Keratinocyte (primary cell): ENCODE measurements around the gene POLA1. TPM values are rescaled to one million over a fixed set of nuclear protein-coding genes. Genes with fewer than 3 reads are reported as not detected.

Experiments
- DNase-seq: peaks from one replicate; pipeline ENCODE4 v3.0.0-alpha.2; 2011; ENCODE audit warnings: low read depth, missing footprints, low spot score
- FAIRE-seq: peaks from 2 replicates; lab custom pipeline; 2011; peaks lifted over from hg19 to GRCh38; lab: Jason Lieb, UNC
- H2AFZ ChIP-seq: 2 replicates; pipeline ENCODE4 v1.6.0; 2012; ENCODE audit warnings: low read length, control low read depth, inconsistent platforms; ENCODE audit not compliant: control insufficient read depth
- H3K27ac ChIP-seq: 2 replicates; pipeline ENCODE4 v1.5.1; 2011; ENCODE audit warnings: low read length; ENCODE audit not compliant: control insufficient read depth, insufficient read depth
- H3K27me3 ChIP-seq: 3 replicates; pipeline ENCODE4 v1.6.0; 2011; ENCODE audit warnings: low read length; ENCODE audit not compliant: control insufficient read depth, insufficient read depth; ENCODE audit errors: extremely low read depth
- H3K36me3 ChIP-seq, 2 experiments: 2 replicates in 1 of 2; 3 replicates in 1 of 2; pipeline ENCODE4 v1.5.1; 2011; ENCODE audit warnings: low read length in 2 of 2, mild to moderate bottlenecking in 1 of 2; ENCODE audit not compliant: control insufficient read depth in 2 of 2, insufficient read depth in 2 of 2; ENCODE audit errors: extremely low read depth in 1 of 2
- H3K4me1 ChIP-seq: 3 replicates; pipeline ENCODE4 v1.5.1; 2011; ENCODE audit warnings: low read length; ENCODE audit not compliant: control insufficient read depth, insufficient read depth; ENCODE audit errors: extremely low read depth
- H3K4me2 ChIP-seq: 3 replicates; pipeline ENCODE4 v1.6.0; 2011; ENCODE audit warnings: low read depth, low read length; ENCODE audit not compliant: control insufficient read depth, insufficient read depth; ENCODE audit errors: extremely low read depth
- H3K4me3 ChIP-seq, 3 experiments: fragments of 200-600 bp in 1 of 3; sonication (generic) in 1 of 3; 2 replicates in 2 of 3; 3 replicates in 1 of 3; pipeline ENCODE4 v1.5.1; 2011 to 2016; ENCODE audit warnings: low read length in 3 of 3, mild to moderate bottlenecking in 3 of 3, control low read depth in 2 of 3, inconsistent platforms in 1 of 3, low read depth in 1 of 3, mixed read lengths in 1 of 3, mixed run types in 1 of 3, moderate library complexity in 1 of 3; ENCODE audit not compliant: control insufficient read depth in 2 of 3, insufficient read depth in 2 of 3; ENCODE audit errors: extremely low read depth in 1 of 3
- H3K79me2 ChIP-seq: 2 replicates; pipeline ENCODE4 v1.6.0; 2012; ENCODE audit warnings: low read length; ENCODE audit not compliant: control insufficient read depth, insufficient read depth
- H3K9ac ChIP-seq: 3 replicates; pipeline ENCODE4 v1.6.0; 2011; ENCODE audit warnings: low read length; ENCODE audit not compliant: control insufficient read depth, insufficient read depth; ENCODE audit errors: extremely low read depth
- H3K9me1 ChIP-seq: 3 replicates; pipeline ENCODE4 v1.6.0; 2011; ENCODE audit warnings: low read length; ENCODE audit not compliant: control insufficient read depth, insufficient read depth; ENCODE audit errors: extremely low read depth
- H3K9me3 ChIP-seq: 2 replicates; pipeline ENCODE4 v1.5.1; 2012; ENCODE audit warnings: low read depth, low read length; ENCODE audit not compliant: control insufficient read depth
- H4K20me1 ChIP-seq: 3 replicates; pipeline ENCODE4 v1.6.0; 2011; ENCODE audit warnings: low read length; ENCODE audit not compliant: control insufficient read depth, insufficient read depth; ENCODE audit errors: extremely low read depth
- EZH2 ChIP-seq: IDR thresholded peaks from one replicate; pipeline ENCODE4 v1.6.1; 2012; ENCODE audit warnings: inconsistent platforms, mild to moderate bottlenecking, low read length, moderate library complexity
- dilution Hi-C: fragments of 300-500 bp; cut with MboI; formaldehyde crosslinking; loops from one replicate; pipeline ENCODE4 v1.7.0; 2020; ENCODE audit warnings: low sequenced_read_pairs; ENCODE audit not compliant: extremely low pct_ligation_motif_present
- polyA plus RNA-seq, 5 experiments: library from polyadenylated mRNA; depleted of rRNA in 3 of 5; stranded (reverse) in 3 of 5; stranded (forward) in 1 of 5; unstranded in 1 of 5; fragments of >200 nt; gene quantifications; 1 replicate in 1 of 5; 2 replicates in 3 of 5; 3 replicates in 1 of 5; pipeline versions ENCODE4 v1.2.1 to v1.2.3, GENCODE V29; 2011 to 2012; ENCODE audit warnings: missing spikeins in 2 of 5, low read depth in 1 of 5, low replicate concordance in 1 of 5
- TF ChIP-seq, protein P1 (sequence below), 3 experiments: IDR thresholded peaks in 1 of 3; conservative IDR thresholded peaks in 1 of 3; optimal IDR thresholded peaks in 1 of 3; 2 replicates in 2 of 3; 3 replicates in 1 of 3; pipeline versions ENCODE3 to v1.5.1; 2011; ENCODE audit warnings: low read length in 3 of 3, mild to moderate bottlenecking in 3 of 3, moderate library complexity in 2 of 3, control low read depth in 1 of 3, inconsistent platforms in 1 of 3; ENCODE audit not compliant: insufficient read depth in 2 of 3; ENCODE audit errors: extremely low read depth in 1 of 3

The POLA1 gene
- polyA plus RNA-seq, 1 donor (not counting 4 experiments of a cell fraction or from before 2014, with no cell fraction given): 3.9 TPM

DNA sequence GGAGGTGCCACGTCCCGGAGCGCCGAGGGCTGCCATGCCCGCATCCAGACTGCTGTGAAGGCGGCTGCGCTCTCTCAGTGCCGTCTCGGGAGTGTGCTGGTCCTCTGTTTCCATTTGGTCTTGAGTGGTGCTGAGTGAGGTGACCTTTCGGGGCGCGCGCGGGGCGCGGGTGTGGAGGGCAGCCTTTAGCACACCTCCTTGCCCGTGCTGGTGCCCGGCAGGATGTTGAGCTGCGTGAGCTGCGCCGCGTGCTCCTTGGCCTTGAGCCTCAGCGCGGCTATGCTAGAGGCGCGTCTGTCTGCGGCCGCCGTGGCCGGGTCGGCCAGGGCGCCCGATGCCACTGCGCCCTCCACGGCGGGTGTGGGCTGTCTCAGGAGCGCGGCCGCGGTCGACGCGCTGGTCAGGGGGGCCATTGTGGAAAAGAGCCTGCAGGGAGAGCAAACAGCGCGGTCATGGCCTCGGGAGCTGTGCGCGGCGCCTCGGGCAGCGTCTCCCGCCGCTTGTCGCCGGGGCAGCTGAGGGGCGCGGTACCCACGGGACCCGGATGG lies 310.8 kb downstream of the POLA1 start:
- Histone ChIP-seq H3K27ac (no peak overlapping the region), H3K9me1 (no peaks in the 10 kb centered on the region), H3K79me2 (no peaks in the 10 kb centered on the region), H3K4me3 (peak overlapping the region in 1 of 3 experiments; percentile 43), H3K9me3 (no peaks in the 10 kb centered on the region), H4K20me1 (no peaks in the 10 kb centered on the region), H2AFZ (no peak overlapping the region), H3K4me1 (no peaks in the 10 kb centered on the region), H3K4me2 (peak overlapping the region; percentile 45), H3K36me3 (no peaks in the 10 kb centered on the region), H3K9ac (no peak overlapping the region), H3K27me3 (peaks cover 71% of the 10 kb centered on the region)
- TF ChIP-seq, protein P1, sequence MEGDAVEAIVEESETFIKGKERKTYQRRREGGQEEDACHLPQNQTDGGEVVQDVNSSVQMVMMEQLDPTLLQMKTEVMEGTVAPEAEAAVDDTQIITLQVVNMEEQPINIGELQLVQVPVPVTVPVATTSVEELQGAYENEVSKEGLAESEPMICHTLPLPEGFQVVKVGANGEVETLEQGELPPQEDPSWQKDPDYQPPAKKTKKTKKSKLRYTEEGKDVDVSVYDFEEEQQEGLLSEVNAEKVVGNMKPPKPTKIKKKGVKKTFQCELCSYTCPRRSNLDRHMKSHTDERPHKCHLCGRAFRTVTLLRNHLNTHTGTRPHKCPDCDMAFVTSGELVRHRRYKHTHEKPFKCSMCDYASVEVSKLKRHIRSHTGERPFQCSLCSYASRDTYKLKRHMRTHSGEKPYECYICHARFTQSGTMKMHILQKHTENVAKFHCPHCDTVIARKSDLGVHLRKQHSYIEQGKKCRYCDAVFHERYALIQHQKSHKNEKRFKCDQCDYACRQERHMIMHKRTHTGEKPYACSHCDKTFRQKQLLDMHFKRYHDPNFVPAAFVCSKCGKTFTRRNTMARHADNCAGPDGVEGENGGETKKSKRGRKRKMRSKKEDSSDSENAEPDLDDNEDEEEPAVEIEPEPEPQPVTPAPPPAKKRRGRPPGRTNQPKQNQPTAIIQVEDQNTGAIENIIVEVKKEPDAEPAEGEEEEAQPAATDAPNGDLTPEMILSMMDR (optimal IDR thresholded peaks at IDR 0.05 in 1 of 3, IDR thresholded peaks at IDR 0.05 in 1 of 3, conservative IDR thresholded peaks at IDR 0.05 in 1 of 3; ENCODE audit: extremely low read depth in 1 of 3, insufficient read depth in 2 of 3, low read length in 3 of 3): no peak
- TF ChIP-seq EZH2: peak; percentile 59
- dilution Hi-C loops: no loop called here
- FAIRE-seq: no peak
- no peak for DNase-seq

DNA sequence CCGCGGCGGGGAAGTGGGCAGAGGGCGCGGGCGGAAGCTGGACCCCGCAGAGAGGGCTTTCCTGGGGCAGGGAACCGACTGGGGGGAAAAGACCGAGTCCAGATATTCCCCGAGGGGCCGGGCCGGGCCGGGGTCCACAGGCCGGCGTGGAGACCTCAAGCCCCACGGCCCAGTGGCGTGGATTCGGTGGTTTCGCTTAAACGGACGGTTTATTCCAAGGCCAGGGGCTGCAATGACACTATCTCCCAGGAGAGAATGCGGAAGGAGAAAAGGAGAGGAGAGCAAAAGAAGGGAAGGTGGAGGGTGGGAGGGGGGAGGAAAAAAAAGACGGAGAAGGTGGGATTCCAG lies 311.3 kb downstream of the POLA1 start:
- no peaks in the 10 kb centered on the region for H3K36me3 ChIP-seq
- peak overlapping the region; percentile 45 for H3K4me2 ChIP-seq
- H3K4me1 ChIP-seq: no peaks in the 10 kb centered on the region
- H3K27me3 ChIP-seq: peaks cover 75% of the 10 kb centered on the region
- H3K9ac ChIP-seq: no peak overlapping the region
- dilution Hi-C loops: no loop called here
- DNase-seq (no peak), FAIRE-seq (no peak)
- H3K79me2 ChIP-seq: no peaks in the 10 kb centered on the region
- H3K27ac ChIP-seq: no peak overlapping the region
- TF ChIP-seq EZH2: no peak
- TF ChIP-seq, protein P1 (optimal IDR thresholded peaks at IDR 0.05 in 1 of 3, IDR thresholded peaks at IDR 0.05 in 1 of 3, conservative IDR thresholded peaks at IDR 0.05 in 1 of 3; ENCODE audit: extremely low read depth in 1 of 3, insufficient read depth in 2 of 3, low read length in 3 of 3): no peak
- H2AFZ ChIP-seq: no peak overlapping the region
- no peaks in the 10 kb centered on the region for H4K20me1 ChIP-seq
- H3K9me1 ChIP-seq: no peaks in the 10 kb centered on the region
- no peaks in the 10 kb centered on the region for H3K9me3 ChIP-seq
- no peak overlapping the region for H3K4me3 ChIP-seq
